ENCODE data around the gene NABP1. TPM values are rescaled to one million over a fixed set of nuclear protein-coding genes. Genes with fewer than 3 reads are reported as not detected.

NABP1 gene
- polyA plus RNA-seq, 1 of the 3 experiments (the other 2 are of a cell fraction) = 19.1 TPM

DNA sequence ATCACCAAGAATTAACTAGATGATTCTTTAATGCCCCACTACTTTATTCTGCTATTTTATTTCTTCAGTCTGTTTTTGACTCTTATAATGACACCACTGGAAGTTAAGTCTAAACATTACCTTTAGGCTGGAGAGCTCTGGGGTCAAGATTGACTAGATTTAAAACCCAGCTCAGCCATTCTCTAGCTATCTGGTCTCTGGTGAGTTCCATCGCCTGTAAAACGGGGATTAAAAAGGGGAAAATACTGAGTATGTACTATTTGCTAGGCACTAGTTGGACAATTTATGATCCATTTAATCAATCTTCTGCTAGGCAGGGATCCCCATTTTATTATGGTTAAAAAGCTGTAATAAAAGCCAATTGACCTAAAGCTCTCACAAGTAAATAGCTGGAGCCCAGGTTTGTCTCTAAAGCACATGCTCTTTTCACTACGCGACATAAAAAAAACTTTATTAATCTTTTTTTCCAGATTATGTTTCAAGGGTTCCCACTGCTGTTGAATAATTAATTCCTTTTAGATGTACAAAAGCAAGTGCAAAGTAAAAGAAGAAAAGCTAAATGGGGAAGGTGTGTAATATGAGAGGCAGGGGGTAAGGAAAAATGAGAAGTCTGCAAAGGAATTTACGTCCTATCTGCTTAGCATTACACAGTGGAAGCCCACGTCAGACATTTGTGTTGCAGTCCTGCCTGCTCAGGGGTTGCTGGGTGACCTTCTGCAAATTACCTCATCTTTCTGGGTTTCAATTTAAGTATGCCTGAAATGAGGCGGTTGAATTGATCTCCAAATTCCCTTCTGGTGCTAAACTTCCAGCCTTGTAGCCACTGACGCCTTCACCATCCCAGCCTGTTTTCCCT, 918 bp upstream of the NABP1 start (continued):
- TF ChIP-seq, protein P1, sequence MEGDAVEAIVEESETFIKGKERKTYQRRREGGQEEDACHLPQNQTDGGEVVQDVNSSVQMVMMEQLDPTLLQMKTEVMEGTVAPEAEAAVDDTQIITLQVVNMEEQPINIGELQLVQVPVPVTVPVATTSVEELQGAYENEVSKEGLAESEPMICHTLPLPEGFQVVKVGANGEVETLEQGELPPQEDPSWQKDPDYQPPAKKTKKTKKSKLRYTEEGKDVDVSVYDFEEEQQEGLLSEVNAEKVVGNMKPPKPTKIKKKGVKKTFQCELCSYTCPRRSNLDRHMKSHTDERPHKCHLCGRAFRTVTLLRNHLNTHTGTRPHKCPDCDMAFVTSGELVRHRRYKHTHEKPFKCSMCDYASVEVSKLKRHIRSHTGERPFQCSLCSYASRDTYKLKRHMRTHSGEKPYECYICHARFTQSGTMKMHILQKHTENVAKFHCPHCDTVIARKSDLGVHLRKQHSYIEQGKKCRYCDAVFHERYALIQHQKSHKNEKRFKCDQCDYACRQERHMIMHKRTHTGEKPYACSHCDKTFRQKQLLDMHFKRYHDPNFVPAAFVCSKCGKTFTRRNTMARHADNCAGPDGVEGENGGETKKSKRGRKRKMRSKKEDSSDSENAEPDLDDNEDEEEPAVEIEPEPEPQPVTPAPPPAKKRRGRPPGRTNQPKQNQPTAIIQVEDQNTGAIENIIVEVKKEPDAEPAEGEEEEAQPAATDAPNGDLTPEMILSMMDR (IDR thresholded peaks at IDR 0.05) = no peak
- TF ChIP-seq USF2 (IDR thresholded peaks at IDR 0.05; ENCODE audit: borderline replicate concordance, low read depth, low read length) = no peak
- no peak for TF ChIP-seq GABPA (IDR thresholded peaks at IDR 0.05; ENCODE audit: low read depth)
- TF ChIP-seq EP300 (IDR thresholded peaks at IDR 0.05; ENCODE audit: borderline replicate concordance in 1 of 2, low read depth in 1 of 2, low read length in 1 of 2) = no peak; a peak in 1 of 4 replicates

- no peaks in the 10 kb centered on the region for H3K27me3 ChIP-seq (ENCODE audit: insufficient read depth)
- H2AFZ ChIP-seq (ENCODE audit: low read depth) = no peak overlapping the region
- H3K9me2 ChIP-seq = no peaks in the 10 kb centered on the region
- H3K79me2 ChIP-seq (ENCODE audit: insufficient read depth) = peaks cover 56% of the 10 kb centered on the region
- no peaks in the 10 kb centered on the region for H3K9me3 ChIP-seq
- H3K4me2 ChIP-seq = peak overlapping the region; percentile 88
- no peak for TF ChIP-seq FOXJ3 (CRISPR knock-in tag; IDR thresholded peaks at IDR 0.05)
- 0 out of 2 replicates have a peak, but pooled peaks have one; percentile 38 for TF ChIP-seq TAF1 (IDR thresholded peaks at IDR 0.05; ENCODE audit: borderline replicate concordance, low read depth, low read length)
- no peak for TF ChIP-seq EZH2phosphoT487 (IDR thresholded peaks at IDR 0.05; ENCODE audit: borderline replicate concordance, low read depth)
- TF ChIP-seq MXI1 (IDR thresholded peaks at IDR 0.05; ENCODE audit: low read depth, low read length) = peak; percentile 84
- peak; percentile 97 for TF ChIP-seq MAX (IDR thresholded peaks at IDR 0.05; ENCODE audit: low read depth)
- TF ChIP-seq SIN3A (IDR thresholded peaks at IDR 0.05; ENCODE audit: borderline replicate concordance, low read depth, low read length) = 0 out of 2 replicates have a peak, but pooled peaks have one; percentile 40
- peak; percentile 83 for TF ChIP-seq CHD2 (IDR thresholded peaks at IDR 0.05; ENCODE audit: low read length, partially characterized antibody)
- peaks cover 30% of the 10 kb centered on the region for H3F3A ChIP-seq (replicated peaks; ENCODE audit: insufficient read depth)
- peak; percentile 69 for DNase-seq
- peaks cover 0 to 14% of the 10 kb centered on the region in 2 experiments for H3K4me1 ChIP-seq (ENCODE audit: control insufficient read depth in 1 of 2, insufficient read depth in 2 of 2, low read depth in 1 of 2, low read length in 1 of 2)
- H4K20me1 ChIP-seq (ENCODE audit: insufficient read depth) = no peaks in the 10 kb centered on the region
- H3K36me3 ChIP-seq (replicated peaks in 1 of 2; ENCODE audit: control insufficient read depth in 1 of 2, insufficient read depth in 2 of 2, low read length in 1 of 2) = peaks cover 21 to 30% of the 10 kb centered on the region in 2 experiments
- 3% methylated on average over 29 of the region's 40 CpGs for WGBS (ENCODE audit: low lambda C conversion rate)
- POLR2A ChIA-PET = interaction anchor here (0.7 kb wide), 1 partner anchor 1471 kb away, joined by 6 read pairs; no protein-coding TSS in a partner anchor
- peak overlapping the region; percentile 87 to 88 for H3K4me3 ChIP-seq (ENCODE audit: low read depth in 2 of 2, low read length in 1 of 2)
- H3K27ac ChIP-seq (ENCODE audit: low read depth in 2 of 2, low read length in 1 of 2) = peak overlapping the region; percentile 60 to 92
- CTCF ChIA-PET = interaction anchor here (1.0 to 1.3 kb wide), 2 partner anchors 110 to 124 kb away, joined by 3 read pairs; no protein-coding TSS in a partner anchor
- H3K9ac ChIP-seq = peak overlapping the region; percentile 96
Observed at GRCh38 chr2:191678437-191679100, 633 bp downstream of the NABP1 start.
